Endothelial cell of umbilical vein (primary cell): ENCODE measurements around the gene OR6C2. TPM values are rescaled to one million over a fixed set of nuclear protein-coding genes. Genes with fewer than 3 reads are reported as not detected.

Experiments used
- BruUV-seq: library from RNA; stranded (reverse); fragments of 400-500 nt; replicated peaks from 2 replicates; lab custom pipeline; 2021; lab: Mats Ljungman, UMichigan
- CTCF ChIA-PET: fragments of 300-600, 350-600 bp; sonication (Branson Sonifier 250); formaldehyde crosslinking; loops from one replicate; lab custom pipeline; 2021; ENCODE audit warnings: antibody characterized with exemption, inconsistent platforms; lab: Charles Lee
- POLR2A ChIA-PET: fragments of 300-600, 350-600 bp; sonication (Branson Sonifier 250); formaldehyde crosslinking; loops from one replicate; lab custom pipeline; 2021; ENCODE audit warnings: antibody characterized with exemption, inconsistent platforms; lab: Charles Lee
- DNase-seq: peaks from one replicate; pipeline ENCODE4 v3.0.0-alpha.2; 2011; ENCODE audit warnings: low read depth, low spot score
- FAIRE-seq: peaks from 2 replicates; lab custom pipeline; 2011; peaks lifted over from hg19 to GRCh38; lab: Jason Lieb, UNC
- H2AFZ ChIP-seq: 2 replicates; pipeline ENCODE4 v1.6.0; 2012; ENCODE audit warnings: low read depth, low read length, control low read depth, inconsistent platforms
- H3K27ac ChIP-seq: 2 replicates; pipeline ENCODE4 v1.5.1; 2011; ENCODE audit warnings: low read depth, mild to moderate bottlenecking, control low read depth, low read length, moderate library complexity; ENCODE audit not compliant: insufficient read depth
- H3K27me3 ChIP-seq, 2 experiments: 2 replicates each; pipeline versions ENCODE4 v1.6.0 to v1.6.1; 2011; ENCODE audit warnings: low read length in 2 of 2, mixed read lengths in 1 of 2; ENCODE audit not compliant: control insufficient read depth in 2 of 2, insufficient read depth in 2 of 2
- H3K36me3 ChIP-seq, 2 experiments: 2 replicates in 1 of 2; 3 replicates in 1 of 2; pipeline ENCODE4 v1.5.1; 2011; ENCODE audit warnings: low read length in 2 of 2, mild to moderate bottlenecking in 1 of 2, moderate library complexity in 1 of 2; ENCODE audit not compliant: control insufficient read depth in 2 of 2, insufficient read depth in 2 of 2; ENCODE audit errors: extremely low read depth in 1 of 2
- H3K4me1 ChIP-seq: 3 replicates; pipeline ENCODE4 v1.5.1; 2011; ENCODE audit warnings: mild to moderate bottlenecking, low read length; ENCODE audit not compliant: control insufficient read depth, insufficient read depth; ENCODE audit errors: extremely low read depth
- H3K4me2 ChIP-seq: 2 replicates; pipeline ENCODE4 v1.6.1; 2011; ENCODE audit warnings: low read length, control low read depth, mixed read lengths; ENCODE audit not compliant: insufficient read depth
- H3K4me3 ChIP-seq, 3 experiments: fragments of 200-600 bp in 1 of 3; sonication (generic), shearing (Covaris generic) in 1 of 3; replicated peaks in 1 of 3; 2 replicates each; pipeline ENCODE4 v1.5.1; 2011 to 2016; ENCODE audit warnings: control low read depth in 3 of 3, low read length in 3 of 3, mild to moderate bottlenecking in 2 of 3, inconsistent platforms in 1 of 3, low read depth in 1 of 3, moderate library complexity in 1 of 3; ENCODE audit not compliant: insufficient read depth in 1 of 3
- H3K79me2 ChIP-seq: 2 replicates; pipeline ENCODE4 v1.6.0; 2012; ENCODE audit warnings: low read length, inconsistent platforms; ENCODE audit not compliant: control insufficient read depth, insufficient read depth
- H3K9ac ChIP-seq: replicated peaks from 2 replicates; pipeline ENCODE3; 2011; ENCODE audit warnings: low read length, control low read depth; ENCODE audit not compliant: insufficient read depth; ENCODE audit errors: extremely low read depth
- H3K9me1 ChIP-seq: replicated peaks from 3 replicates; pipeline ENCODE4 v1.6.0; 2011; ENCODE audit warnings: mild to moderate bottlenecking, low read length; ENCODE audit not compliant: control insufficient read depth, insufficient read depth; ENCODE audit errors: extremely low read depth
- H3K9me3 ChIP-seq: replicated peaks from 2 replicates; pipeline ENCODE4 v1.5.1; 2012; ENCODE audit warnings: low read length, inconsistent platforms; ENCODE audit not compliant: control insufficient read depth, insufficient read depth
- H4K20me1 ChIP-seq: replicated peaks from 2 replicates; pipeline ENCODE3; 2011; ENCODE audit warnings: mild to moderate bottlenecking, low read length; ENCODE audit not compliant: control insufficient read depth, insufficient read depth; ENCODE audit errors: extremely low read depth
- CTCF ChIP-seq, 2 donors: IDR thresholded peaks; 1 replicate in 1 of 2; 2 replicates in 1 of 2; pipeline ENCODE4 v1.5.1; 2011; ENCODE audit warnings: low read length in 2 of 2, mild to moderate bottlenecking in 2 of 2, moderate library complexity in 2 of 2, control low read depth in 1 of 2, inconsistent platforms in 1 of 2, low read depth in 1 of 2; ENCODE audit not compliant: insufficient read depth in 1 of 2; ENCODE audit errors: extremely low read depth in 1 of 2
- EZH2 ChIP-seq: IDR thresholded peaks from 2 replicates; pipeline ENCODE4 v1.6.1; 2012; ENCODE audit warnings: borderline replicate concordance, low read depth, mild to moderate bottlenecking, moderate library complexity, low read length, inconsistent platforms; ENCODE audit not compliant: severe bottlenecking
- FOS ChIP-seq: IDR thresholded peaks from 2 replicates; pipeline ENCODE4 v1.6.1; 2011; ENCODE audit warnings: mild to moderate bottlenecking, low read length, moderate library complexity, borderline replicate concordance; ENCODE audit not compliant: insufficient read depth
- GATA2 ChIP-seq: IDR thresholded peaks from 2 replicates; pipeline ENCODE4 v1.7.0; 2011; ENCODE audit warnings: low read depth, mild to moderate bottlenecking, moderate library complexity, mixed read lengths, low read length; ENCODE audit not compliant: insufficient read length, insufficient read depth
- JUN ChIP-seq: IDR thresholded peaks from 2 replicates; pipeline ENCODE4 v1.6.1; 2011; ENCODE audit warnings: borderline replicate concordance, low read depth; ENCODE audit not compliant: insufficient read length, insufficient read depth
- MAX ChIP-seq: IDR thresholded peaks from 2 replicates; pipeline ENCODE4 v1.6.1; 2011; ENCODE audit not compliant: insufficient read depth, insufficient read length
- MYC ChIP-seq: IDR thresholded peaks from one replicate; pipeline ENCODE4 v1.6.1; 2011; ENCODE audit warnings: mild to moderate bottlenecking, low read depth, low read length
- POLR2A ChIP-seq: IDR thresholded peaks from 2 replicates; pipeline ENCODE4 v1.6.1; 2012; ENCODE audit warnings: low read depth, mild to moderate bottlenecking, control low read depth, low read length
- POLR2AphosphoS5 ChIP-seq: IDR thresholded peaks from 2 replicates; pipeline ENCODE4 v1.6.1; 2012; ENCODE audit warnings: low read depth, mild to moderate bottlenecking, control low read depth, low read length, moderate library complexity; ENCODE audit not compliant: insufficient read depth
- dilution Hi-C: fragments of 300-500 bp; cut with MboI; formaldehyde crosslinking; loops from one replicate; pipeline ENCODE4 v1.15.0; 2019; ENCODE audit warnings: low sequenced_read_pairs; ENCODE audit not compliant: extremely low pct_ligation_motif_present
- intact Hi-C: fragments of 100-400 bp; cut with micrococcal nuclease; formaldehyde crosslinking; loops from one replicate; pipeline ENCODE4 v1.10.0; 2022
- polyA plus RNA-seq, 4 experiments: library from polyadenylated mRNA; depleted of rRNA in 3 of 4; stranded (reverse) in 3 of 4; unstranded in 1 of 4; fragments of >200 nt; gene quantifications; 2 replicates each; pipeline versions ENCODE4 v1.2.1 to v1.2.3, GENCODE V29; 2011 to 2012; ENCODE audit warnings: missing spikeins in 1 of 4
- total RNA-seq: library from RNA; stranded (reverse); gene quantifications from 2 replicates; pipeline ENCODE4 v1.2.3, GENCODE V29; 2021

The OR6C2 gene
- total and polyA plus RNA-seq, 2 donors (not counting 3 experiments of a cell fraction or from before 2014, with no cell fraction given) = not detected

GRCh38 chr12:55425954-55426353, 17.9 kb upstream of the OR6C2 start, which contains the start of gene OR6C76:
OR6C76 (plus strand) TSS chr12:55426254; CDS start chr12:55426254, 0 bp downstream.
- H3K36me3 ChIP-seq = no peaks in the 10 kb centered on the region
- no peak within 1 kb of the TSS for H2AFZ ChIP-seq
- no TSS peak for BruUV-seq
- dilution Hi-C loops (no loop called here), intact Hi-C loops (no loop called here)
- no peaks in the 10 kb centered on the region for H3K79me2 ChIP-seq
- DNase-seq (no peak), FAIRE-seq (no peak)
- H3K27ac ChIP-seq = no peak within 1 kb of the TSS
- TF ChIP-seq POLR2AphosphoS5 (no peak), MAX (no peak), EZH2 (no peak), JUN (no peak), FOS (no peak), POLR2A (no peak), MYC (no peak), GATA2 (no peak), CTCF (IDR thresholded peaks at IDR 0.05; ENCODE audit: extremely low read depth in 1 of 2, insufficient read depth in 1 of 2, low read depth in 1 of 2, low read length in 2 of 2) (no peak)
- no peaks in the 10 kb centered on the region for H3K9me1 ChIP-seq
- no peak within 1 kb of the TSS for H3K4me2 ChIP-seq
- H3K27me3 ChIP-seq = no peaks in the 10 kb centered on the region
- no peak within 1 kb of the TSS for H3K4me3 ChIP-seq
- no peaks in the 10 kb centered on the region for H4K20me1 ChIP-seq
- ChIA-PET POLR2A (no interaction called here), CTCF (no interaction called here)
- H3K4me1 ChIP-seq = no peaks in the 10 kb centered on the region
- H3K9ac ChIP-seq = no peak within 1 kb of the TSS
- no peaks in the 10 kb centered on the region for H3K9me3 ChIP-seq
